GM23338 (cell line): ENCODE results near the gene LRRC47.
A peak's percentile ranks its signal among the peaks of the same experiment; 100 is the strongest.

Source experiments
- CREB1 ChIP-seq: fragments of 250-450 bp; sonication (Bioruptor Pico); IDR thresholded peaks from 2 replicates; pipeline ENCODE4 v1.5.0; 2020; ENCODE audit warnings: low read depth, mild to moderate bottlenecking, moderate library complexity
- EZH2 ChIP-seq: fragments of 200-600 bp; sonication (generic); IDR thresholded peaks from one replicate; pipeline ENCODE4 v1.8.0; 2017; ENCODE audit warnings: antibody characterized with exemption, mild to moderate bottlenecking, low read depth; ENCODE audit not compliant: unreplicated experiment
- EZH2phosphoT487 ChIP-seq: fragments of 200-600 bp; sonication (generic); IDR thresholded peaks from one replicate; pipeline ENCODE4 v1.8.1; 2018; ENCODE audit warnings: antibody characterized with exemption; ENCODE audit not compliant: unreplicated experiment
- JUNB ChIP-seq: IDR thresholded peaks from one replicate; pipeline ENCODE4 v1.6.1; 2016; ENCODE audit warnings: antibody characterized with exemption; ENCODE audit not compliant: unreplicated experiment
- NANOG ChIP-seq: IDR thresholded peaks from 2 replicates; pipeline ENCODE4 v1.6.1; 2016; ENCODE audit warnings: antibody characterized with exemption, borderline replicate concordance
- POLR2AphosphoS5 ChIP-seq: IDR thresholded peaks from 2 replicates; pipeline ENCODE4 v1.6.1; 2016; ENCODE audit warnings: antibody characterized with exemption, low read depth
- REST ChIP-seq: IDR thresholded peaks from one replicate; pipeline ENCODE4 v1.6.1; 2018; ENCODE audit warnings: antibody characterized with exemption; ENCODE audit not compliant: unreplicated experiment
- TF ChIP-seq, protein P1 (sequence below), 2 experiments: fragments of 200-600 bp in 1 of 2; sonication (generic) in 1 of 2; conservative IDR thresholded peaks; 2 replicates each; pipeline versions ENCODE4 v1.5.1 to v1.6.1; 2016 to 2017; ENCODE audit warnings: antibody characterized with exemption in 2 of 2, low read depth in 2 of 2, mild to moderate bottlenecking in 2 of 2, moderate library complexity in 1 of 2

- TF ChIP-seq, protein P1, sequence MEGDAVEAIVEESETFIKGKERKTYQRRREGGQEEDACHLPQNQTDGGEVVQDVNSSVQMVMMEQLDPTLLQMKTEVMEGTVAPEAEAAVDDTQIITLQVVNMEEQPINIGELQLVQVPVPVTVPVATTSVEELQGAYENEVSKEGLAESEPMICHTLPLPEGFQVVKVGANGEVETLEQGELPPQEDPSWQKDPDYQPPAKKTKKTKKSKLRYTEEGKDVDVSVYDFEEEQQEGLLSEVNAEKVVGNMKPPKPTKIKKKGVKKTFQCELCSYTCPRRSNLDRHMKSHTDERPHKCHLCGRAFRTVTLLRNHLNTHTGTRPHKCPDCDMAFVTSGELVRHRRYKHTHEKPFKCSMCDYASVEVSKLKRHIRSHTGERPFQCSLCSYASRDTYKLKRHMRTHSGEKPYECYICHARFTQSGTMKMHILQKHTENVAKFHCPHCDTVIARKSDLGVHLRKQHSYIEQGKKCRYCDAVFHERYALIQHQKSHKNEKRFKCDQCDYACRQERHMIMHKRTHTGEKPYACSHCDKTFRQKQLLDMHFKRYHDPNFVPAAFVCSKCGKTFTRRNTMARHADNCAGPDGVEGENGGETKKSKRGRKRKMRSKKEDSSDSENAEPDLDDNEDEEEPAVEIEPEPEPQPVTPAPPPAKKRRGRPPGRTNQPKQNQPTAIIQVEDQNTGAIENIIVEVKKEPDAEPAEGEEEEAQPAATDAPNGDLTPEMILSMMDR (conservative IDR thresholded peaks at IDR 0.05; ENCODE audit: low read depth in 2 of 2) = peak; percentile 38 to 66
- TF ChIP-seq POLR2AphosphoS5 = no peak
- TF ChIP-seq JUNB = no peak
- no peak for TF ChIP-seq EZH2phosphoT487
- no peak for TF ChIP-seq EZH2
- no peak for TF ChIP-seq CREB1
- TF ChIP-seq REST = no peak
- no peak for TF ChIP-seq NANOG
Measured at GRCh38 chr1:3827813-3828307, 31.6 kb upstream of the LRRC47 start.
